ENCODE data around the gene MMP19.
"Not testable (repeated sequence)": the region's sequence is repeated elsewhere in the genome, so short reads cannot be mapped to it uniquely, and the experiment has no call there.

The MMP19 gene, protein sequence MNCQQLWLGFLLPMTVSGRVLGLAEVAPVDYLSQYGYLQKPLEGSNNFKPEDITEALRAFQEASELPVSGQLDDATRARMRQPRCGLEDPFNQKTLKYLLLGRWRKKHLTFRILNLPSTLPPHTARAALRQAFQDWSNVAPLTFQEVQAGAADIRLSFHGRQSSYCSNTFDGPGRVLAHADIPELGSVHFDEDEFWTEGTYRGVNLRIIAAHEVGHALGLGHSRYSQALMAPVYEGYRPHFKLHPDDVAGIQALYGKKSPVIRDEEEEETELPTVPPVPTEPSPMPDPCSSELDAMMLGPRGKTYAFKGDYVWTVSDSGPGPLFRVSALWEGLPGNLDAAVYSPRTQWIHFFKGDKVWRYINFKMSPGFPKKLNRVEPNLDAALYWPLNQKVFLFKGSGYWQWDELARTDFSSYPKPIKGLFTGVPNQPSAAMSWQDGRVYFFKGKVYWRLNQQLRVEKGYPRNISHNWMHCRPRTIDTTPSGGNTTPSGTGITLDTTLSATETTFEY

DNA sequence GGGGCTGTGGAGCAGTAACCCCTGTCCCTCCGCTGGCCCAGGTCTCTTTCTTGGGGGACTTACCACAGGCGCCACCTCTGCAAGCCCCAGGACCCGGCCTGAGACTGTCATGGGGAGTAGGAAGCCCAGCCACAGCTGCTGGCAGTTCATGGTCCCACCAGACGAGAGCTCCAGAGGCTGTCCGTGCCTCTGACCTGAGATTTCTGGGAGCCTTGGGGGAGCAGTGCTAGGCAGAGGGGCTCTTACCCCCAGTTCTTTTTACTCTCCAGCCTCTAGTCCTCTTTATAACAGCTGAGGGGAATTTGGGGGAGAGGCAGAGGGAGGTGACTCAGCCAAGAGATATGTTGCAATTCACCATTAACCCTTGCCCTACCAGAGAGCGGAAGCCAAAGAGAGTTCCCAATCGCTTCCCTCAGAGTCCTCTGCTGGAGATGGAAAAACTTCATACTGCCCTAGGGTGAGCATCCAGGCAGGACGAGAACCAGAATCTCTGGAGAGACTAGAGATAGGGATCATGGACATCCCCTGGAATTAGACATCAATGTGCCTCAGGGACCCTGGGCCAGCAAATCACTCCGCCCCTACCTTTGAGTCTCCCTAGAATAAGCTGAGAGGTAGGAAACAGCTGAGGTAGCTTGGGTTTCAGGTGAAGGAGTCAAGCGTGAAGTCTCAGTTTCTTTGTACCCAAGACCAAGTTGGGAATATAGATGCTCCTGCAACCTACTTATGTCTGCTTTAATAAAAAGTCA, at the start of gene MMP19:
MMP19 (minus strand) TSS at position 256 of the 749 bp plus-strand sequence; CDS start at position 150, 106 bp downstream.
- no peak for DNase-seq
- Mint-ChIP-seq H3K4me3 (no peak within 1 kb of the TSS), H3K4me1 (peaks cover 6 to 10% of the 10 kb centered on the region in 2 donors), H3K27ac (no peak within 1 kb of the TSS), H3K9me3 (no peaks in the 10 kb centered on the region), H3K36me3 (no peaks in the 10 kb centered on the region), H3K27me3 (peaks cover 5 to 14% of the 10 kb centered on the region in 2 donors)
- ATAC-seq (replicated peaks), result no peak

DNA sequence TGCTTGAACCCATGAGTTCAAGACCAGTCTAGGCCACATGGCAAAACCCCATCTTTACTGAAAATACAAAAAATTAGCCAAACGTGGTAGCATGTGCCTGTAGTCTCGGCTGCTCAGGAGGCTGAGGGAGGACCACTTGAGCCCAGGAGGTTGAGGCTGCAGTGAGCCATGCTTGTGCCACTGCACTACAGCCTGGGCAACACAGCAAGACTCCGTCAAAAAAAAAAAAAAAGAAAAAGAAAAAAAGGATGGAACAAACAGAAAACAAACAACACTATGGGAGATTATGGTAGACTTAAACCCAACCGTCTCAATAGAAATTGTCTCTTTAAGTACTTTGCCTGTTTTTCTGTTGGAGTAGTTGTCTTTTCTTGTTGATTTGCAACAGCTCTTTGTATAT, 48.6 kb upstream of the MMP19 start:
- Mint-ChIP-seq H3K9me3 (peaks cover 0 to 9% of the 10 kb centered on the region in 2 donors), H3K27ac (no peak overlapping the region), H3K36me3 (peaks cover 7 to 14% of the 10 kb centered on the region in 2 donors), H3K27me3 (no peaks in the 10 kb centered on the region), H3K4me1 (no peaks in the 10 kb centered on the region), H3K4me3 (no peak overlapping the region)
- ATAC-seq (replicated peaks) (no peak), DNase-seq (no peak)

DNA sequence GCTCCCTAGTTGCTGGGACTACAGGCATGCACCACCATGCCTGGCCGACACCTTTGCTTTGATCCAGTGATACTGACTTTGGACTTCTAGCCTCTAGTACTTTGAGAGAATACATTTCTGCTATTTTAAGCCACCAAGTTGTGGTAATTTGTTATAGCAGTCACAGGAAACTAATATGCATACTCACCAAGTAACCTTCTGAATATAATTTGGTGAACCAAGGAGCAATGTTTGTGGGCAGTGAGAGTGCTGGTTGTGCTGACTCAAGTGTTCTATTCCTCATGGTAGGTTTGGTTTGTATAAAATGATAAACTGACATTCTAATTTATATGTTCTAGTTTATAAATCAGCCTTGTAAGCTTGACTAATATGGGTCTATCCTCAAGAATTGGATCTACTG, 42.4 kb upstream of the MMP19 start:
- H3K27ac Mint-ChIP-seq, result no peak overlapping the region
- no peaks in the 10 kb centered on the region for H3K36me3 Mint-ChIP-seq
- H3K9me3 Mint-ChIP-seq, result no peaks in the 10 kb centered on the region
- H3K4me1 Mint-ChIP-seq, result no peaks in the 10 kb centered on the region
- H3K27me3 Mint-ChIP-seq, result no peaks in the 10 kb centered on the region
- ATAC-seq (replicated peaks), result no peak
- no peak overlapping the region for H3K4me3 Mint-ChIP-seq
- DNase-seq, result no peak

DNA sequence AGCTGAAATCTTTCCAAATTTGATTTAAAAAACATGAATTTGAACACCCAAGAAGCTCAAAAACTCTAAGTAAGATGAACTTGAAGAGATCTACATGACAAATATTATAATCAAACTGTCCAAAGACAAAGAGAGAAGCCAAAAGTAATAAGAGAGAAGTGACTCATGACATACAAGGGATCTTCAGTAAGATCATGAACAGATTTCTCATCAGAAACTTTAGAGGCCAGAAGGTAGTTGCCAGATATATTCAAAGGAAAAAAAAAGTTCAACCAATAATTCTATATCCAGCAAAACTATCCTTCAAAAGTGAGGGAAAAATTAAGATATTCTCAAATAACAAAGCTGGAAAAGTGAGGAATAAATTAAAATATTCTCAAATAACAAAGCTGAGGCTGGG, 35.1 kb upstream of the MMP19 start:
- ATAC-seq (replicated peaks), result no peak
- Mint-ChIP-seq H3K36me3 (peaks cover 9 to 15% of the 10 kb centered on the region in 2 donors), H3K9me3 (peaks cover 8% of the 10 kb centered on the region in 2 donors), H3K27me3 (no peaks in the 10 kb centered on the region), H3K4me1 (peaks cover 0 to 1% of the 10 kb centered on the region in 2 donors), H3K4me3 (no peak overlapping the region), H3K27ac (no peak overlapping the region)
- DNase-seq, result no peak

DNA sequence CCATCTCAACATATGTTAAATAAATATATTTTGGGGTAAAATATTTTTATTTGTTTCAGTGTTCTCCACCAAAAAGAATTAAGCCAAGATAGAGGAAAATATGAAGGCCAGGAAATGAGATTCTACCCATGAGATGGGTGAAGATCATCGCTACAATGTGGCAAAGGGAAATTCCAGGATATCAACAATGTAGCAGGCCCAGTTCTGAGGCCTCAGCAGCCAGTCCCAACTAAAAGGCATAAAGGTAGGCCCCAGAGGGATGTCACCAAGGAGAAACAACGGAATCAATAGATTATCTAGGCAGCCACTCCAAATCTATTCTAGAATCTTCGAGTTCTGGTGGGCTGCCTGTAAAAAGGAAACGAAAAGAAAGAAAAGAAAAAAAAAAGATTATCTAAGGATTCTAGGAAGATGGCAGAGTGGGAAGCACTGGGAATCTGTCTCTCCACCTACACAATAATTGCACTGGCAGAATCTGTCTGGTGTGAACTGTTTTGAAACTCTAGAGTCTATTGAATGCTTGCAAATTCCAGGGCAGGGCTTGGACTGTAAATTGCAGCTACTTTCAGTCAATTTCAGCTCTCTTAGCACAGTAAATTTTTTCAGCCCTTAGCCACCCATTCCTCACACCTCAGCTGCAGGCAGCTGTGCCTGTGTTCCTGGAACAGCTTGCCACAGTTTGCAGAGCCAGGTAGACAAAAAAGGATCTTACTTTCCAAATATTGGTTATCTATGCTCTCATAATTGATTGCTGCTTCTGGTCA, 33.1 kb upstream of the MMP19 start:
- Mint-ChIP-seq H3K27me3 (no peaks in the 10 kb centered on the region), H3K27ac (no peak overlapping the region), H3K36me3 (peaks cover 9 to 18% of the 10 kb centered on the region in 2 donors), H3K4me3 (no peak overlapping the region), H3K9me3 (peaks cover 8% of the 10 kb centered on the region in 2 donors), H3K4me1 (peaks cover 0 to 1% of the 10 kb centered on the region in 2 donors)
- DNase-seq (no peak), ATAC-seq (replicated peaks) (no peak)

DNA sequence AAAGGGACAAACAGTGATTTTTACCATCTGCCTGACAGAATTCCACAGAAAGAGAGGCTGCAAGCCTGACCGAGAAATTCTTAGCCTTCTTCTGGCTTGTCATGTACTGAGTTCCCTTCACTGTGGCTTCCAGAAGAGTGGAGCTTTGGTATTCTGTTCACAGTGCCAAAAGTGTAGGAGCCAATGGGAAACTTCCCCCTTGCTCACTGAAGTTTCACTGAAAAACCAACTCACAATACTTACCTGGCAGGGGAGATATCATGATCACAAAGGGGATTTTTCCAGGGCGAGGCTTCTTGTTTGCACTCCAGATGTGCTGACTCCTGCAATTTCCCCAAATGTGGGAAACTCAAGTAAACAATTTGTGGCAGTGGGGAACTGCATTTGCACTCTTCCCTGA, 31.7 kb upstream of the MMP19 start:
- Mint-ChIP-seq H3K36me3 (peaks cover 9 to 18% of the 10 kb centered on the region in 2 donors), H3K27me3 (no peaks in the 10 kb centered on the region), H3K27ac (no peak overlapping the region), H3K4me3 (no peak overlapping the region), H3K9me3 (peaks cover 8% of the 10 kb centered on the region in 2 donors), H3K4me1 (peaks cover 0 to 1% of the 10 kb centered on the region in 2 donors)
- no peak for ATAC-seq (replicated peaks)
- no peak for DNase-seq

DNA sequence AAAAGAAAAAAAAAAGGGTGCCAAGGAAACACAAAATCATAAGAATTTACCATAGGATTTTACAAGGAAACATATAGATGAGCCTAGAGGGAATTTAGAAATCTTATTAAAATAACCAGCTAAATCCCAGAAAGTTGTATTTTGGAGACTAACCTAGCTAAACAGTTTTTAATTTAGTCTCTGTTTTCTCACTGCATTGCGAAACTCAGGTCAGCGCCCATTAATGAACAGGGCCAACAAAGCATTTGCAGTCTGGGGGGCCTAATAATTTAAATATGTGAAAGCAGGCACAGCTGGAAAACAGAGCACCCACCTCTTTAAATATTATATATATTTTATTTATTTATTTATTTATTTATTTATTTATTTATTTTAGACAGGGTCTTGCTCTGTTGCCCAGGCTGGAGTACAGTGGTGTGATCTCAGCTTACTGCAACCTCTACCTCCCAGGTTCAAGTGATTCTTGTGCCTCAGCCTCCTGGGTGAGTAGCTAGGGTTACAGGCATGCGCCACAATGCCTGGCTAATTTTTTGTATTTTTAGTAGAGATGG, 23.8 kb upstream of the MMP19 start:
- not testable (repeated sequence) for ATAC-seq (replicated peaks); H3K9me3 Mint-ChIP-seq; H3K4me1 Mint-ChIP-seq; H3K36me3 Mint-ChIP-seq; H3K27ac Mint-ChIP-seq; H3K27me3 Mint-ChIP-seq; H3K4me3 Mint-ChIP-seq; DNase-seq

DNA sequence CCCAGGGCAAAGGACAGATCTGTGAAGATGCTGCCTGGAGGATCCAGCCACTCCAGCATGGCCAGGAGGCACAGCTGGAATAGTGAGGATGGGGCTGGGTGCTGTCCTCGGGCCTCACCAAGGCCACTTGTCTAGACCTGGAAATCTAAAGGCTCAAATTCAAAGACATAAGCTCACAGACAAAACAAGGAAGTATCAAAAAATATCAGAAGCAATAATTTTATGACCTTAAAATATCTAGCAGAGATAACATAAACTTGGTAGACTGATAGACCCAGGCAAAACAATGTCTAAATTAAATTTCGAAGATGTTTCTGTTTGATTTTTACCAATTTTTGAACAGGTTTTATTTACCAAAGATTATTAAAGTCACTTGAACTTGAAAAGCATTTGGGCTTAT, 22.6 kb upstream of the MMP19 start:
- Mint-ChIP-seq H3K9me3 (peaks cover 3% of the 10 kb centered on the region in 2 donors), H3K4me3 (no peak overlapping the region), H3K4me1 (no peaks in the 10 kb centered on the region), H3K27me3 (no peaks in the 10 kb centered on the region), H3K27ac (no peak overlapping the region), H3K36me3 (no peaks in the 10 kb centered on the region)
- ATAC-seq (replicated peaks) (no peak), DNase-seq (no peak)

DNA sequence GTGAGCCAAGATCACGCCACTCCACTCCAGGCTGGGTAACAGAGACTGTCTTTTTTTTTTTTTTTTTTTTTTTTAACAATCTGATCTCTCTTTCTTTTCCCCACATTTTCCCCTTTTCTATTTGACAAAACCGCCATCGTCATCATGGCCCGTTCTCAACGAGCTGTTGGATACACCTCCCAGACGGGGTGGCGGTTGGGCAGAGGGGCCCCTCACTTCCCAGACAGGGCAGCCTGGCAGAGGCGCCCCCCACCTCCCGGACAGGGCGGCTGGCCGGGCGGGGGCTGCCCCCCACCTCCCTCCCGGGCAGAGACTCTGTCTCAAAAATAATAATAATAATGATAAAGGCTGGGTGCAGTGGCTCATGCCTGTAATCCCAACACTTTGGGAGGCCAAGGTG, 20.2 kb upstream of the MMP19 start:
- not testable (repeated sequence) for H3K4me1 Mint-ChIP-seq; DNase-seq; H3K36me3 Mint-ChIP-seq; H3K9me3 Mint-ChIP-seq; H3K27me3 Mint-ChIP-seq; H3K4me3 Mint-ChIP-seq; H3K27ac Mint-ChIP-seq; ATAC-seq (replicated peaks)

DNA sequence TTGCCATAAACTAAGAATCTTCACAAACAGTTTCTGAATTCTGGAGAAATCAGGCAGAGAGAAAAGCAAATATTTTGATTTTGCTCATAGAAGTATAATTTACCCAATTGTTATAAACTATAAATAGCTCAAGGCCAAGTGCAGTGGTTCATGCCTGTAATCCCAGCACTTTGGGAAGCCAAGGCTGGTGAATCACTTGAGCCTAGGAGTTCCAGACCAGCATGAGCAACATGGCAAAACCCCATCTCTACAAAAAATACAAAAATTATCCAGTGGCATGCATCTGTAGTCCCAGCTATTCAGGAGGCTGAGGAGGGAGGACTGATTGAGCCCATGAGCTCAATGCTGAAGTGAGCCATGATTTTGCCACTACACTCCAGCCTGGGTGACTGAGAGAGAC, 19.6 kb upstream of the MMP19 start:
- Mint-ChIP-seq H3K36me3 (no peaks in the 10 kb centered on the region), H3K4me1 (no peaks in the 10 kb centered on the region), H3K27ac (no peak overlapping the region)

DNA sequence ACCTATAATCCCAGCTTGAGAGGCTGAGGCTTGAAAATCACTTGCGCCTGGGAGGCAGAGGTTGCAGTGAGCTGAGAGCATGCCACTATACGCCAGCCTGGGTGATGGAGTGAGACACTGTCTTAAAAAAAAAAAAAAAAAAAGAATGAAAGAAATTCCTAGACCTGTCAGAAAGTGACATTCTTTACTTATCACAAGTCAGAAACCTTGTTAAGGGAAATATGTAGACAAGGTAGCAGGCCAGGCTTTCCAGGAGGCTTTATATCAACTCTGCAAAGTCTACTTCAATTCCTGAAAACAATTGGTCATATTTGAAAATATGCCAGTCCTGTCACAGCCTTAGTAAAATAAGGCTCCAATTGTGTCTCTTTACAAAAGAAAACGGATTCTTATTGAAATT, 19.1 kb upstream of the MMP19 start:
- H3K36me3 Mint-ChIP-seq, result no peaks in the 10 kb centered on the region
- H3K27me3 Mint-ChIP-seq, result peaks cover 0 to 4% of the 10 kb centered on the region in 2 donors

More for the DNA sequence above, 19.6 kb upstream of the MMP19 start:
- ATAC-seq (replicated peaks) (no peak), DNase-seq (no peak)
- H3K9me3 Mint-ChIP-seq, result peaks cover 3% of the 10 kb centered on the region in 2 donors
- H3K27me3 Mint-ChIP-seq, result peaks cover 0 to 4% of the 10 kb centered on the region in 2 donors
- no peak overlapping the region for H3K4me3 Mint-ChIP-seq

DNA sequence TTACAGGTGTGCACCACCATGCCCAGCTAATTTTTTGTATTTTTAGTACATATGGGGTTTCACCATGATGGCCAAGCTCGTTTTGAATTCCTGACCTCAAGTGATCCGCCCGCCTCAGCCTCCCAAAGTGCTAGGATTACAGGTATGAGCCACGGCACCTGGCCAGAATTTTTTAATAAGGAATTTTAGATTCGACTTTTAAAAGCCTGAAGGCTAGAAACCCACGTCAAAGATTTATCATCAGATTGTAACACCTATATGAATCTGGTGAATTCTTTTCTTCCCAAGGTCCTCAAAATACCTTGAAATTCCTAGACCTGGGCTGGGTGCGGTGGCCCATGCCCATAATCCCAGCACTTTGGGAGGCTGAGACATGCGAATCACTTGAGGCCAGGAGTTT, 18.7 kb upstream of the MMP19 start:
- H3K4me1 Mint-ChIP-seq, result no peaks in the 10 kb centered on the region
- no peak for DNase-seq
- H3K27me3 Mint-ChIP-seq, result peaks cover 0 to 4% of the 10 kb centered on the region in 2 donors
- H3K4me3 Mint-ChIP-seq, result no peak overlapping the region
- H3K9me3 Mint-ChIP-seq, result peaks cover 3% of the 10 kb centered on the region in 2 donors
- no peak overlapping the region for H3K27ac Mint-ChIP-seq
- no peaks in the 10 kb centered on the region for H3K36me3 Mint-ChIP-seq
- ATAC-seq (replicated peaks), result no peak

More for the DNA sequence above, 19.1 kb upstream of the MMP19 start:
- no peak overlapping the region for H3K27ac Mint-ChIP-seq
- H3K9me3 Mint-ChIP-seq, result peaks cover 3% of the 10 kb centered on the region in 2 donors
- ATAC-seq (replicated peaks) (no peak), DNase-seq (no peak)
- no peak overlapping the region for H3K4me3 Mint-ChIP-seq
- no peaks in the 10 kb centered on the region for H3K4me1 Mint-ChIP-seq

DNA sequence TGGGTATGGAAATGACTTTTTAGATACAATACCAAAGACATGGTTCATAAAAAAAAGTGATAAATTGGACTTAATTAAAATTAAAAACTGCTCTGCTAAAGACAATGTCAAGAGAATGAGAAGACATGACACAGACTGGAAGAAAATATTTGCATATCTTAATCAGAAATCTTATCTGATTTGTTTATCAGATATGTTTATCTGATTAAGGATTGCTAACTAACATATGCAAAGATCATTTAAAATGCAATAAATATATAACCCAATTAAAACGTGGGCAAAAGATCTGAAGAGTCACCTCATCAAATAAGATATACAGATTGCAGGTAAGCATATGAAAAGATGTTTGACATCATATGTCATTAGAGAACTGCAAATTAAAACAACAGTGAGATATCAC, 10.0 kb upstream of the MMP19 start:
- Mint-ChIP-seq H3K36me3 (no peaks in the 10 kb centered on the region), H3K9me3 (no peaks in the 10 kb centered on the region), H3K27ac (no peak overlapping the region), H3K27me3 (peaks cover 12 to 16% of the 10 kb centered on the region in 2 donors), H3K4me1 (peaks cover under 1 to 6% of the 10 kb centered on the region in 2 donors), H3K4me3 (no peak overlapping the region)
- ATAC-seq (replicated peaks) (no peak), DNase-seq (no peak)

DNA sequence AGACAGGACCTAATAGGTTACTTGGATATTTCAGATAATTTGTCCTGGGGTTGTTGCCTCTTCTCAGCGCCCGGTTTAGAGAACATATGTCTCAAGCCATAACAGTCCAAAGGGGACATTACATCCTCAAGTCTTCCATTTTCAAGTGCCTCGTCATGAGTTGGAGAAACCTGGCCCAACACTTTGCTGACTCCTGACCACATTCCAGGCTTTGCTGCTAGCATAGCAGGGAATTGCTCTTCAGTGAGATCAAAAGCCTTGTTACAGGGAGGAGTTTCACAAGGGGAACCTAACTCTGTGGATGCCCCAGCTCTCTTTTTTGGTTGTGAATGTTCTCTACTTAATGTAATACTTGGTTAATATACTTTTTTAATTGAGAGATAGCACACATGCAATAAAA, 8.2 kb upstream of the MMP19 start:
- no peak overlapping the region for H3K27ac Mint-ChIP-seq
- peaks cover 11 to 16% of the 10 kb centered on the region in 2 donors for H3K27me3 Mint-ChIP-seq
- no peak for ATAC-seq (replicated peaks)
- no peak for DNase-seq
- no peak overlapping the region for H3K4me3 Mint-ChIP-seq
- peaks cover 4 to 15% of the 10 kb centered on the region in 2 donors for H3K4me1 Mint-ChIP-seq
- no peaks in the 10 kb centered on the region for H3K9me3 Mint-ChIP-seq
- no peaks in the 10 kb centered on the region for H3K36me3 Mint-ChIP-seq
